ENCODE measurements around the gene ITIH5.

- no peak for TF ChIP-seq SP1 (IDR thresholded peaks at IDR 0.05; ENCODE audit: low read depth, low read length)
- no peak for TF ChIP-seq CTCF (IDR thresholded peaks at IDR 0.05; ENCODE audit: control extremely low read depth in 1 of 3, insufficient read depth in 1 of 3, low read depth in 1 of 3, low read length in 3 of 3)
- TF ChIP-seq POLR2AphosphoS5 (IDR thresholded peaks at IDR 0.05; ENCODE audit: low read depth, low read length), result no peak
- no peak for TF ChIP-seq HDAC6 (IDR thresholded peaks at IDR 0.05; ENCODE audit: low read depth, low read length)
- TF ChIP-seq POLR2A (IDR thresholded peaks at IDR 0.05; ENCODE audit: control extremely low read depth in 1 of 2, low read depth in 2 of 2, low read length in 2 of 2), result no peak
- TF ChIP-seq EZH2 (IDR thresholded peaks at IDR 0.05; ENCODE audit: low read depth, low read length, severe bottlenecking), result no peak
- TF ChIP-seq RFX5 (IDR thresholded peaks at IDR 0.05; ENCODE audit: borderline replicate concordance, low read depth, low read length), result no peak
- no peak for TF ChIP-seq SIRT6 (IDR thresholded peaks at IDR 0.05; ENCODE audit: low read length)
- no peak for TF ChIP-seq ATF3 (IDR thresholded peaks at IDR 0.05; ENCODE audit: insufficient read depth, low read depth, low read length)
- no peak for TF ChIP-seq ASH2L (IDR thresholded peaks at IDR 0.05; ENCODE audit: low read length)
- TF ChIP-seq ATF2 (IDR thresholded peaks at IDR 0.05; ENCODE audit: low read length), result no peak
- no peak for TF ChIP-seq RAD21 (IDR thresholded peaks at IDR 0.05 in 1 of 2, conservative IDR thresholded peaks at IDR 0.05 in 1 of 2; ENCODE audit: low read depth in 2 of 2, low read length in 2 of 2)
These were observed 81.5 kb downstream of the ITIH5 start for GRCh38 chr10:7585228-7585627.

Data from H1 (cell line).